ENCODE measurements around the gene PRSS36. TPM values are rescaled to one million over a fixed set of nuclear protein-coding genes. Genes with fewer than 3 reads are reported as not detected.
A peak's percentile ranks its signal among the peaks of the same experiment; 100 is the strongest.

PRSS36 gene
- total and polyA plus RNA-seq, 9 of the 15 experiments (the other 6 are each of a cell fraction or from before 2014, with no cell fraction given), result 0.09 to 1.2 (median 0.54) TPM; not detected in 2

DNA sequence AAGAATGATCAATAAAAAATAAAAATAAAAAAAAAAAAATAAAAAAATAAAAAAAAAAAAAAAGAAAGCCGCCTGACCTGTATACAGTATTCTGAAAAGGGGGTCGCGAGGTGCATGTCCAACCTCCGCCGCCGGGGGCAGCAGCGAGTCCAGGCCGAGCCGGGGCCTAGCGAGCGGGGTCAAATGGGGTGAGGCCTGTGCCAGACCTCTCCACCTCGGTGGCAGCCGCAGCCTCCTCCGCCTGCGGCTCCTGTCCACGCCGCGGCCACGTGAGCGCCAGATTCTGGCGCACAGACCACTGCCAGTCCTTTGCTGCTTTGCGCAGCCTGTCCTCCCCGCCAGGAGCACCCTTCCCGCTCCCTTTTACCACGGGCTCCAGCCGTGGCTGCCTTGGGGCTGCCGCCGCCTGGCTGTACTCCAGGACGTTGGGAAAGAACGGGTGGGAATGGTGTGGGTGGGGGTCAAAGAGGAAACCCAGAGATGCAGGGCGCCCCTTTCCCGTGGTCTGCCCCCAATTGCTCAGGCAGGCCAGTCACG is 44.1 kb downstream of the PRSS36 start (continued):
- TF ChIP-seq ZBTB17 (CRISPR knock-in tag; IDR thresholded peaks at IDR 0.05) (peak; percentile 47; the same call in 1 of the 2 replicates), RUNX1 (IDR thresholded peaks at IDR 0.05; ENCODE audit: low read depth) (no peak), ZNF695 (CRISPR knock-in tag; IDR thresholded peaks at IDR 0.05) (no peak), ZNF253 (CRISPR knock-in tag; conservative IDR thresholded peaks at IDR 0.05) (no peak), LCOR (CRISPR knock-in tag; IDR thresholded peaks at IDR 0.05) (no peak), BRF1 (IDR thresholded peaks at IDR 0.05; ENCODE audit: borderline replicate concordance, extremely low read depth, insufficient read length) (no peak), ILF3 (IDR thresholded peaks at IDR 0.05; ENCODE audit: borderline replicate concordance) (no peak), ZC3H8 (IDR thresholded peaks at IDR 0.05) (no peak), ZBTB7A (IDR thresholded peaks at IDR 0.05; ENCODE audit: borderline replicate concordance, control insufficient read depth, low read depth, low read length) (peak; percentile 96), HNRNPLL (IDR thresholded peaks at IDR 0.05; ENCODE audit: low read depth, low read length, poor library complexity, severe bottlenecking) (peak; percentile 34), HDAC2 (IDR thresholded peaks at IDR 0.05) (0 out of 2 replicates have a peak, but pooled peaks have one; percentile 37), TCF3 (CRISPR knock-in tag; IDR thresholded peaks at IDR 0.05) (no peak), ZNF41 (CRISPR knock-in tag; conservative IDR thresholded peaks at IDR 0.05) (no peak)
- TF ChIP-seq, protein P1, sequence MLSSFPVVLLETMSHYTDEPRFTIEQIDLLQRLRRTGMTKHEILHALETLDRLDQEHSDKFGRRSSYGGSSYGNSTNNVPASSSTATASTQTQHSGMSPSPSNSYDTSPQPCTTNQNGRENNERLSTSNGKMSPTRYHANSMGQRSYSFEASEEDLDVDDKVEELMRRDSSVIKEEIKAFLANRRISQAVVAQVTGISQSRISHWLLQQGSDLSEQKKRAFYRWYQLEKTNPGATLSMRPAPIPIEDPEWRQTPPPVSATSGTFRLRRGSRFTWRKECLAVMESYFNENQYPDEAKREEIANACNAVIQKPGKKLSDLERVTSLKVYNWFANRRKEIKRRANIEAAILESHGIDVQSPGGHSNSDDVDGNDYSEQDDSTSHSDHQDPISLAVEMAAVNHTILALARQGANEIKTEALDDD (IDR thresholded peaks at IDR 0.05), result no peak
- TF ChIP-seq, protein P2, sequence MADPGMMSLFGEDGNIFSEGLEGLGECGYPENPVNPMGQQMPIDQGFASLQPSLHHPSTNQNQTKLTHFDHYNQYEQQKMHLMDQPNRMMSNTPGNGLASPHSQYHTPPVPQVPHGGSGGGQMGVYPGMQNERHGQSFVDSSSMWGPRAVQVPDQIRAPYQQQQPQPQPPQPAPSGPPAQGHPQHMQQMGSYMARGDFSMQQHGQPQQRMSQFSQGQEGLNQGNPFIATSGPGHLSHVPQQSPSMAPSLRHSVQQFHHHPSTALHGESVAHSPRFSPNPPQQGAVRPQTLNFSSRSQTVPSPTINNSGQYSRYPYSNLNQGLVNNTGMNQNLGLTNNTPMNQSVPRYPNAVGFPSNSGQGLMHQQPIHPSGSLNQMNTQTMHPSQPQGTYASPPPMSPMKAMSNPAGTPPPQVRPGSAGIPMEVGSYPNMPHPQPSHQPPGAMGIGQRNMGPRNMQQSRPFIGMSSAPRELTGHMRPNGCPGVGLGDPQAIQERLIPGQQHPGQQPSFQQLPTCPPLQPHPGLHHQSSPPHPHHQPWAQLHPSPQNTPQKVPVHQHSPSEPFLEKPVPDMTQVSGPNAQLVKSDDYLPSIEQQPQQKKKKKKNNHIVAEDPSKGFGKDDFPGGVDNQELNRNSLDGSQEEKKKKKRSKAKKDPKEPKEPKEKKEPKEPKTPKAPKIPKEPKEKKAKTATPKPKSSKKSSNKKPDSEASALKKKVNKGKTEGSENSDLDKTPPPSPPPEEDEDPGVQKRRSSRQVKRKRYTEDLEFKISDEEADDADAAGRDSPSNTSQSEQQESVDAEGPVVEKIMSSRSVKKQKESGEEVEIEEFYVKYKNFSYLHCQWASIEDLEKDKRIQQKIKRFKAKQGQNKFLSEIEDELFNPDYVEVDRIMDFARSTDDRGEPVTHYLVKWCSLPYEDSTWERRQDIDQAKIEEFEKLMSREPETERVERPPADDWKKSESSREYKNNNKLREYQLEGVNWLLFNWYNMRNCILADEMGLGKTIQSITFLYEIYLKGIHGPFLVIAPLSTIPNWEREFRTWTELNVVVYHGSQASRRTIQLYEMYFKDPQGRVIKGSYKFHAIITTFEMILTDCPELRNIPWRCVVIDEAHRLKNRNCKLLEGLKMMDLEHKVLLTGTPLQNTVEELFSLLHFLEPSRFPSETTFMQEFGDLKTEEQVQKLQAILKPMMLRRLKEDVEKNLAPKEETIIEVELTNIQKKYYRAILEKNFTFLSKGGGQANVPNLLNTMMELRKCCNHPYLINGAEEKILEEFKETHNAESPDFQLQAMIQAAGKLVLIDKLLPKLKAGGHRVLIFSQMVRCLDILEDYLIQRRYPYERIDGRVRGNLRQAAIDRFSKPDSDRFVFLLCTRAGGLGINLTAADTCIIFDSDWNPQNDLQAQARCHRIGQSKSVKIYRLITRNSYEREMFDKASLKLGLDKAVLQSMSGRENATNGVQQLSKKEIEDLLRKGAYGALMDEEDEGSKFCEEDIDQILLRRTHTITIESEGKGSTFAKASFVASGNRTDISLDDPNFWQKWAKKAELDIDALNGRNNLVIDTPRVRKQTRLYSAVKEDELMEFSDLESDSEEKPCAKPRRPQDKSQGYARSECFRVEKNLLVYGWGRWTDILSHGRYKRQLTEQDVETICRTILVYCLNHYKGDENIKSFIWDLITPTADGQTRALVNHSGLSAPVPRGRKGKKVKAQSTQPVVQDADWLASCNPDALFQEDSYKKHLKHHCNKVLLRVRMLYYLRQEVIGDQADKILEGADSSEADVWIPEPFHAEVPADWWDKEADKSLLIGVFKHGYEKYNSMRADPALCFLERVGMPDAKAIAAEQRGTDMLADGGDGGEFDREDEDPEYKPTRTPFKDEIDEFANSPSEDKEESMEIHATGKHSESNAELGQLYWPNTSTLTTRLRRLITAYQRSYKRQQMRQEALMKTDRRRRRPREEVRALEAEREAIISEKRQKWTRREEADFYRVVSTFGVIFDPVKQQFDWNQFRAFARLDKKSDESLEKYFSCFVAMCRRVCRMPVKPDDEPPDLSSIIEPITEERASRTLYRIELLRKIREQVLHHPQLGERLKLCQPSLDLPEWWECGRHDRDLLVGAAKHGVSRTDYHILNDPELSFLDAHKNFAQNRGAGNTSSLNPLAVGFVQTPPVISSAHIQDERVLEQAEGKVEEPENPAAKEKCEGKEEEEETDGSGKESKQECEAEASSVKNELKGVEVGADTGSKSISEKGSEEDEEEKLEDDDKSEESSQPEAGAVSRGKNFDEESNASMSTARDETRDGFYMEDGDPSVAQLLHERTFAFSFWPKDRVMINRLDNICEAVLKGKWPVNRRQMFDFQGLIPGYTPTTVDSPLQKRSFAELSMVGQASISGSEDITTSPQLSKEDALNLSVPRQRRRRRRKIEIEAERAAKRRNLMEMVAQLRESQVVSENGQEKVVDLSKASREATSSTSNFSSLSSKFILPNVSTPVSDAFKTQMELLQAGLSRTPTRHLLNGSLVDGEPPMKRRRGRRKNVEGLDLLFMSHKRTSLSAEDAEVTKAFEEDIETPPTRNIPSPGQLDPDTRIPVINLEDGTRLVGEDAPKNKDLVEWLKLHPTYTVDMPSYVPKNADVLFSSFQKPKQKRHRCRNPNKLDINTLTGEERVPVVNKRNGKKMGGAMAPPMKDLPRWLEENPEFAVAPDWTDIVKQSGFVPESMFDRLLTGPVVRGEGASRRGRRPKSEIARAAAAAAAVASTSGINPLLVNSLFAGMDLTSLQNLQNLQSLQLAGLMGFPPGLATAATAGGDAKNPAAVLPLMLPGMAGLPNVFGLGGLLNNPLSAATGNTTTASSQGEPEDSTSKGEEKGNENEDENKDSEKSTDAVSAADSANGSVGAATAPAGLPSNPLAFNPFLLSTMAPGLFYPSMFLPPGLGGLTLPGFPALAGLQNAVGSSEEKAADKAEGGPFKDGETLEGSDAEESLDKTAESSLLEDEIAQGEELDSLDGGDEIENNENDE (IDR thresholded peaks at IDR 0.05; ENCODE audit: low read depth, low read length), result no peak

All from K562 (cell line).